GM20000 (cell line): ENCODE measurements around the gene FAM50B.

Experiments
- DNase-seq: peaks from one replicate; pipeline ENCODE4 v3.0.0; 2012; ENCODE audit warnings: low spot score
- CTCF ChIP-seq: IDR thresholded peaks from 2 replicates; pipeline ENCODE4 v1.5.1; 2012; ENCODE audit warnings: mild to moderate bottlenecking, control low read depth; ENCODE audit errors: extremely low read depth, missing control alignments

Gene FAM50B

GRCh38 chr6:3890047-3890446 lies 40.9 kb downstream of the FAM50B start:
- DNase-seq = no peak
- TF ChIP-seq CTCF = no peak

- no peak for TF ChIP-seq CTCF
- DNase-seq = no peak
Measured at GRCh38 chr6:3891883-3892282, 42.7 kb downstream of the FAM50B start.

DNA sequence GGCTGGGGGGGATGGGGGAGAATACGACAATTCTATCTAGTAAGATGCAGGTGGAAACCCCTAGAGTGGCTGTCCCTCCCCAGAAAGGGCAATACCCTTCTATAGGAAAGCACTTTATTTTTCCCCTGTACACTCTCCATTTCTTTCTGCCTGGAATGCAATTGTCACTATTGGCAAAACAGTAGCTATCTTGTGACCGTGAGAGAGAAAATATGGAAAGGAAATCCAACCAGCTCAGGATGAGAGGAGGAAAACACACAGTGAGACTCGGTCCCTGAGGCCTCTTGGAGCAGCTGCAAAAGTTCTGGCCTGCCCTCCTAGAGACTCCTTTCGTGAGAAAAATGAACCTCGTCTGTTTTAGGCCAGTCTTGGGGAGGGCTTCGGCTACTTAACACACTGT lies 43.4 kb downstream of the FAM50B start:
- TF ChIP-seq CTCF = no peak

GRCh38 chr6:3893487-3893886 lies 44.3 kb downstream of the FAM50B start:
- no peak for TF ChIP-seq CTCF
- DNase-seq = no peak

More for the DNA sequence above, 43.4 kb downstream of the FAM50B start:
- DNase-seq = no peak

DNA sequence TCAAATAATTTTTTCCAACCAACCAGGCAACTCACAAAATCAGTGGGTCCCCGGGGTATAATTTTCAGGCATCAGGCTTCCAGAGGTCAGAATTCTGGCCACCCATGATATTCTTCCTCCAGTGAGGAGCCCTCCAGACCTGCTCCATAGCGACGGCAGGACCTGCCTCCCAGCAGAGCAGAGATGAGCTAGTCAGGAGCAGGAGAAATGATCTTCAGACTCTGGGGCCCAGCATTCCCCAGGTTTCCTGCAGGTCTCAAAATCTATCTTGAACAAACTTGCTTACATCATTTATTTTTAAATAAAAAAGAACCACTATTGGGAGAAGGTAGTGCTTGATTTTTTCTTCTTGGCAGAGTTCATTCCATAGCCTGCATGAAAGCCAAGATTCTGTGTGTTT lies 44.7 kb downstream of the FAM50B start:
- no peak for TF ChIP-seq CTCF
- no peak for DNase-seq

- TF ChIP-seq CTCF = no peak
- no peak for DNase-seq
Measured at GRCh38 chr6:3894590-3895311, 45.6 kb downstream of the FAM50B start.

DNA sequence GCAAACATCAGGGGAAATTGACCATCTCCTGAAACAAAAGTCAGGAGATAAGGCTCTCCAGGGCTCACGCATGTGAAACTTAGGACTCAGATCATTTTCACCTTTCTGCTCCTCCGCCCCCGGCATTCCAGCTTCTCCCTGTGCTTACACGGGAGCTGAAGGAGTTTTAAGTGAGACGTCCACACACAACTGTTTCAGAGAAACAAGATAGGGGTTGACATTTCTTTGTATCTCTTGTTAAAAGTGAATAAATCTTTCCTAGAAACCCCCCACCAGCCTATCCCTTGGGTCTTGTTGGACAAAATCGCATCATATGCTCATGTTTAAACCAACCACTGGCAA lies 46.1 kb downstream of the FAM50B start:
- no peak for DNase-seq
- TF ChIP-seq CTCF = no peak
